HG02981 (cell line): ENCODE results near the gene C11orf16.
"Not testable (repeated sequence)": the region's sequence is repeated elsewhere in the genome, so short reads cannot be mapped to it uniquely, and the experiment has no call there.

Source experiments
- ATAC-seq: cut with Tn5 transposase; IDR thresholded peaks from one replicate; pipeline ENCODE4 v1.9.1; 2021; ENCODE audit warnings: mild to moderate bottlenecking, moderate library complexity; ENCODE audit not compliant: unreplicated experiment

The C11orf16 gene

GRCh38 chr11:8932564-8933180 lies at the start of gene C11orf16:
Gene C11orf16 (minus strand): TSS chr11:8932947. CDS start chr11:8932308, 639 bp downstream.
- ATAC-seq: no peak

- no peak for ATAC-seq
Measured at GRCh38 chr11:8980485-8980884, 47.7 kb upstream of the C11orf16 start.

GRCh38 chr11:8979365-8979764 lies 46.6 kb upstream of the C11orf16 start:
- ATAC-seq: not testable (repeated sequence)

- no peak for ATAC-seq
Measured at GRCh38 chr11:8973121-8973520, 40.4 kb upstream of the C11orf16 start.

GRCh38 chr11:8971924-8972316 lies 39.2 kb upstream of the C11orf16 start:
- no peak for ATAC-seq

- no peak for ATAC-seq
Measured at GRCh38 chr11:8971196-8971923, 38.6 kb upstream of the C11orf16 start.

GRCh38 chr11:8967184-8967583 lies 34.4 kb upstream of the C11orf16 start:
- ATAC-seq: no peak

- ATAC-seq: peak; percentile 79
Measured at GRCh38 chr11:8964324-8965320, 31.9 kb upstream of the C11orf16 start, which contains the start of gene TMEM9B. Gene TMEM9B (minus strand): TSS chr11:8964442. CDS start chr11:8964313, 129 bp downstream.

- peak; percentile 49 for ATAC-seq
Measured at GRCh38 chr11:8963569-8964323, 31.0 kb upstream of the C11orf16 start.

- no peak for ATAC-seq
Measured at GRCh38 chr11:8962841-8963240, 30.1 kb upstream of the C11orf16 start.

- ATAC-seq: no peak
Measured at GRCh38 chr11:8961401-8961800, 28.7 kb upstream of the C11orf16 start.

GRCh38 chr11:8959546-8960166 lies 26.9 kb upstream of the C11orf16 start:
- peak; percentile 38 for ATAC-seq

- ATAC-seq: no peak
Measured at GRCh38 chr11:8956860-8957259, 24.1 kb upstream of the C11orf16 start.

GRCh38 chr11:8948886-8949285 lies 16.1 kb upstream of the C11orf16 start:
- no peak for ATAC-seq

GRCh38 chr11:8947230-8947943 lies 14.6 kb upstream of the C11orf16 start:
- no peak for ATAC-seq

- ATAC-seq: no peak
Measured at GRCh38 chr11:8942518-8943066, 9.8 kb upstream of the C11orf16 start, which contains the start of gene ASCL3. Gene ASCL3 (minus strand): TSS chr11:8943016. CDS start chr11:8938161, 4,855 bp downstream.

- no peak for ATAC-seq
Measured at GRCh38 chr11:8941341-8942103, 8.8 kb upstream of the C11orf16 start.

- ATAC-seq: no peak
Measured at GRCh38 chr11:8937659-8938058, 4.9 kb upstream of the C11orf16 start.
